ENCODE results near the gene RGL2.
"Not testable (repeated sequence)": the region's sequence is repeated elsewhere in the genome, so short reads cannot be mapped to it uniquely, and the experiment has no call there.

RGL2 gene

DNA sequence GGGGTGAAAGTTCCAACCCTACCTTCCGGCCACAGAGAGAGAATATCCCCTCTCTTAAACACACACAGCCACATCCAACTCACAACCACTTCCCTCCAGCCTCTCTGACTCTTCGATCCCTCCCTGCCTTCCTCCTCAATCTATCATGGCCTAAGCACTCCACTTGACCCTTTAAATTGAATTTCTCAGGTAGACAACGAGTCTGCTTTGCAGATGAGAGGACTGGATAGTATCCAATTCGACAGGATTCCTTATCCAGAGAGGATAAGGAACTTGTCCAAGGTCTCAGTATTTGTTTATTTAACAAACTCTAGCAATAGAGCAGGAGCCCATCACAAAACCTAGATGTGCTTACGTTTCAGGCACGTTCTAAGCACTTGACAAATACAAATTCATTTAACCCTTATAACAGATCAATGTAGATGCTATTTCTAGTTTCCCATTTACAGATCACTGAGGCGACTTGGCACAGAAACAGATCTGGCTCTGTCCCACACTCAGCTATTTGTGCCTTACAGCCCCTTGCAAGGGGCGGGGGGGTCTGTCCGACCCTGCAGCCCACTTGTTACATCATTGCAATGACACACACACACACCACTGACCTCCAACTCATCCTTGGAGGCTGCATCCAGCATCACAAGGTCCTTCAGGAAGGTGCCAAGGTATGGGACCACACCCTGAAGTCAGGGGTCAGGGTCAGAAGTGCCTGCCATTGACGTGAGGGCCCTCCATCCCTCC is 4.5 kb downstream of the RGL2 start:
- DNase-seq = no peak
- Histone ChIP-seq H3K27me3 (replicated peaks; ENCODE audit: control insufficient read depth, insufficient read depth, low read length, poor library complexity, severe bottlenecking) (no peaks in the 10 kb centered on the region), H3K36me3 (ENCODE audit: control insufficient read depth, insufficient read depth, low read length) (peaks cover 24% of the 10 kb centered on the region), H3K27ac (ENCODE audit: insufficient read depth, low read length, poor library complexity, severe bottlenecking) (no peak overlapping the region), H3K9me3 (ENCODE audit: control insufficient read depth, low read length) (no peaks in the 10 kb centered on the region), H3K4me3 (ENCODE audit: insufficient read depth, low read depth, low read length, poor library complexity, severe bottlenecking) (no peak overlapping the region), H3K4me1 (ENCODE audit: control insufficient read depth, insufficient read depth, low read length, poor library complexity, severe bottlenecking) (peaks cover 14% of the 10 kb centered on the region)

DNA sequence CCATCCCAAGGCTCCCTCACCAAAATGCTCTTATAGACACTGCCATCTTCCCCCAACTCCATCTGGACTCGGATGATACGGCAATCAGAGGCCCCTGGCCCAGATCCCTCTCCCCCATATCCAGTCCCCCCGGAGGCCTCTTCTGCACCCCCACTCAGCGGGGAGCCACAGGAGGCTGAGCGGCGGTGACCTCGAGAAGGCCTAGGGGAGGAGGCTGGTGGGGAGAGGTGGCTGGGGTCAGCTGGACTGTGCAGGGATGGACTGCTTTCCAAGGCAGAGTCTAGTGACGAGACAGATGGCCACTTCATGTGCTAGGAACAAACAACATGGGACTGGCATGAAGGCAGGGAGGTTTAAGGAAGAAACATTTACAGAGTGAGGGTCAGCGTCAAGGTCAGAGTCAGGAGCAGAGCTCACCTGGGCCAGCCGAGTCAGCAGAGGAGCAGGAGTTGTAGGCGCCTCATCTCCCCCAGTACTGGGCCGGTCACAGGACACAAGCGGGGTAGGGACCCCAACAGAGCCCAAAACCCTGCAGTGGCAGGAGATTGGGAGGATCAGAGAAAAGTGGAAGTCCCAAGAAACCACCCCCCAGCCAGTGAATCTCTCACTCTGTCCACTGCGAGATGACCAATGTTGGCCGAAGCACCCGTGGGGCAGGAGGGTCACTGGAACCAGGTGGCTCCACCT is 5.6 kb downstream of the RGL2 start:
- Histone ChIP-seq H3K27me3 (replicated peaks; ENCODE audit: control insufficient read depth, insufficient read depth, low read length, poor library complexity, severe bottlenecking) (no peaks in the 10 kb centered on the region), H3K9me3 (ENCODE audit: control insufficient read depth, low read length) (no peaks in the 10 kb centered on the region), H3K4me3 (ENCODE audit: insufficient read depth, low read depth, low read length, poor library complexity, severe bottlenecking) (no peak overlapping the region), H3K4me1 (ENCODE audit: control insufficient read depth, insufficient read depth, low read length, poor library complexity, severe bottlenecking) (peaks cover 14% of the 10 kb centered on the region), H3K36me3 (ENCODE audit: control insufficient read depth, insufficient read depth, low read length) (peaks cover 24% of the 10 kb centered on the region), H3K27ac (ENCODE audit: insufficient read depth, low read length, poor library complexity, severe bottlenecking) (no peak overlapping the region)
- no peak for DNase-seq

DNA sequence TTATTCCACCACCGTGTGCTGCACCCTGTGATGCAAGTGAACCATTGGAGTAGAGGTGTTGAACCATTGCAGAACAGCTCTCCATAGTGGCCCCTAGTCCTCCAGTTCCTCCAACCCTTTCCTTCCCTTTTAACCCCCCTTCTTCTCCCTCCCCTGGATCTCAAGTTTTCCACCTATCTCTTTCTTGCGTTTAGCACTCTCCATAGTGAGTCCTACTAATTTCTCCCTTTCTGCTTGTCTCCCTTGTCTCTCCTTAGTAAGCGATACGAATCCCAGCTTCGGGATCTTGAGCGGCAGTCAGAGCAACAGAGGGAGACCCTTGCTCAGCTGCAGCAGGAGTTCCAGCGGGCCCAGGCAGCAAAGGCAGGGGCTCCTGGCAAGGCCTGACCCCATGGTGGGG is 8.3 kb downstream of the RGL2 start:
- peaks cover 34% of the 10 kb centered on the region for H3K36me3 ChIP-seq (ENCODE audit: control insufficient read depth, insufficient read depth, low read length)
- H3K4me1 ChIP-seq (ENCODE audit: control insufficient read depth, insufficient read depth, low read length, poor library complexity, severe bottlenecking) = peaks cover 8% of the 10 kb centered on the region
- peak overlapping the region; percentile 5 for H3K27ac ChIP-seq (ENCODE audit: insufficient read depth, low read length, poor library complexity, severe bottlenecking)
- no peak overlapping the region for H3K4me3 ChIP-seq (ENCODE audit: insufficient read depth, low read depth, low read length, poor library complexity, severe bottlenecking)
- DNase-seq = no peak
- H3K9me3 ChIP-seq (ENCODE audit: control insufficient read depth, low read length) = no peaks in the 10 kb centered on the region
- no peaks in the 10 kb centered on the region for H3K27me3 ChIP-seq (replicated peaks; ENCODE audit: control insufficient read depth, insufficient read depth, low read length, poor library complexity, severe bottlenecking)

DNA sequence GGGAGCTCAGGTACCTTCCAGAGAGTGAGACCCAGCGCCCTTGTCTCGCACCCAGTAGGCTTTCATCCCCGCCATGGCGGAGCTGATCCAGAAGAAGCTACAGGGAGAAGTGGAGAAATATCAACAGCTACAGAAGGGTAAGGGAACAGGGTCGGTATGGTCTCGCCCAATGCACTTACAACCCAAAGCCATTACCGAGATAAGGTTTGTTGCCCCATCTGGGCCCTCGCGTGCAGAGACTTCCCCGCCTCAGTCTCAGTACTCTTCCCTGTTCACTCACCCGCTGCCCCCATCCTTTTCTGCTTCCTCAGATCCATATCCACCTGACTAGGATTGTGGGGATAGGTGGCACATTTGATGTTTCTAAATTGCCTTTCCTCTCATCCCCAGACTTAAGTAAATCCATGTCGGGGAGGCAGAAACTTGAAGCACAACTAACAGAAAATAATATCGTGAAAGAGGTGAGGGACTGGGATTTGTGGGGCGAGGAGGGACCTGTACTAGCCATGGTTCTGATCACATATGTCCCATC is 8.9 kb downstream of the RGL2 start:
- H3K9me3 ChIP-seq (ENCODE audit: control insufficient read depth, low read length) = no peaks in the 10 kb centered on the region
- H3K27me3 ChIP-seq (replicated peaks; ENCODE audit: control insufficient read depth, insufficient read depth, low read length, poor library complexity, severe bottlenecking) = no peaks in the 10 kb centered on the region
- no peak for DNase-seq
- H3K4me1 ChIP-seq (ENCODE audit: control insufficient read depth, insufficient read depth, low read length, poor library complexity, severe bottlenecking) = peaks cover 8% of the 10 kb centered on the region
- peaks cover 34% of the 10 kb centered on the region for H3K36me3 ChIP-seq (ENCODE audit: control insufficient read depth, insufficient read depth, low read length)
- H3K27ac ChIP-seq (ENCODE audit: insufficient read depth, low read length, poor library complexity, severe bottlenecking) = peak overlapping the region; percentile 81
- H3K4me3 ChIP-seq (ENCODE audit: insufficient read depth, low read depth, low read length, poor library complexity, severe bottlenecking) = peak overlapping the region; percentile 74

DNA sequence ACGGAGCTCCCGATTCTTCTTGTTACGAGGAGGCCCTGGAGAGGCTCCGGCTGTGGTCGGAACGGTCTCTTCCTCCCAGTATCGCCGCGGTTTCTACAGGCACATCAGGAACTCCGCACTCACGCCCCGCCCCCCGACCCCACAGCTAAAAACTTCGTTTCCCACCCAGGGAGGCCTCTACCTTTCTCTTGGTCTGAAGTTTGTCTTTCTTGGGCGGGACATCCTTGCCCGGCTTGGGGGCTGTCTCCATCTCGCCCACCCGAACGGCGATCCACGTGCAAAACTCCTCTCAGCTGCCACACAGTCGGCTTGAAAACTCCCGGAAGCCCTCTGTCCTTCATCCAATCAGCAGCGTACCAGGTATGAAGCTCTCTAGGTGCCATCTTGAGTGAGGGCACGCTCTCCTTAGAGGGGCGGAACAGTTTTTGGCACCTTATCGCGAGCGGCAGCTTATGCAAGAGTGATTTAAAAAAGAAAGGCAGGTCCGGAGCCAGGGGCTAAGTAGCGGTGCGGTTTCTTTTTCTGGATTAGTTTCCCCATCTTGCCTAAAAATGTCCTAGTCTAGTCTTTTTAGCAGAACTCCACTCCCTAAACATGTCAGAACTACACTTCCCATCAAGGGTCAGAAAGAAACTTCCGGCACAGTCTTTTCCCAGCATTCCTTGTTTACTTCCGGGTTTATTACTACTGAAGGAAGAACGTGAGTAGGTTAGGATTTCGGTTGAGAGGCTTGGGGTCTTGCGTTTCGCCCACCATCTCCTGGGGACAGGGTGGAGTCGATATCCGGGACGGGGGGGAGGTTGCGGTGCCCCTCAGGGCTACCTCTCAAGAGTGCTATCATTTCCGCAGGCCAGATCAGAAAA is 9.6 kb downstream of the RGL2 start, which contains the start of the genes PFDN6 and WDR46:
PFDN6 (plus strand) TSS at position 681 of the 863 bp plus-strand sequence. CDS start 256 bp downstream, outside the sequence.
WDR46 (minus strand) TSS at position 319 of the 863 bp plus-strand sequence; CDS start at position 250, 69 bp downstream.
- no peaks in the 10 kb centered on the region for H3K27me3 ChIP-seq (replicated peaks; ENCODE audit: control insufficient read depth, insufficient read depth, low read length, poor library complexity, severe bottlenecking)
- DNase-seq = peak; percentile 59 to 78 (median 77)
- peak within 1 kb of the TSS; percentile 81 for H3K27ac ChIP-seq (ENCODE audit: insufficient read depth, low read length, poor library complexity, severe bottlenecking)
- no peaks in the 10 kb centered on the region for H3K9me3 ChIP-seq (ENCODE audit: control insufficient read depth, low read length)
- H3K36me3 ChIP-seq (ENCODE audit: control insufficient read depth, insufficient read depth, low read length) = peaks cover 41% of the 10 kb centered on the region
- peaks cover 8% of the 10 kb centered on the region for H3K4me1 ChIP-seq (ENCODE audit: control insufficient read depth, insufficient read depth, low read length, poor library complexity, severe bottlenecking)
- H3K4me3 ChIP-seq (ENCODE audit: insufficient read depth, low read depth, low read length, poor library complexity, severe bottlenecking) = peak within 1 kb of the TSS; percentile 74

DNA sequence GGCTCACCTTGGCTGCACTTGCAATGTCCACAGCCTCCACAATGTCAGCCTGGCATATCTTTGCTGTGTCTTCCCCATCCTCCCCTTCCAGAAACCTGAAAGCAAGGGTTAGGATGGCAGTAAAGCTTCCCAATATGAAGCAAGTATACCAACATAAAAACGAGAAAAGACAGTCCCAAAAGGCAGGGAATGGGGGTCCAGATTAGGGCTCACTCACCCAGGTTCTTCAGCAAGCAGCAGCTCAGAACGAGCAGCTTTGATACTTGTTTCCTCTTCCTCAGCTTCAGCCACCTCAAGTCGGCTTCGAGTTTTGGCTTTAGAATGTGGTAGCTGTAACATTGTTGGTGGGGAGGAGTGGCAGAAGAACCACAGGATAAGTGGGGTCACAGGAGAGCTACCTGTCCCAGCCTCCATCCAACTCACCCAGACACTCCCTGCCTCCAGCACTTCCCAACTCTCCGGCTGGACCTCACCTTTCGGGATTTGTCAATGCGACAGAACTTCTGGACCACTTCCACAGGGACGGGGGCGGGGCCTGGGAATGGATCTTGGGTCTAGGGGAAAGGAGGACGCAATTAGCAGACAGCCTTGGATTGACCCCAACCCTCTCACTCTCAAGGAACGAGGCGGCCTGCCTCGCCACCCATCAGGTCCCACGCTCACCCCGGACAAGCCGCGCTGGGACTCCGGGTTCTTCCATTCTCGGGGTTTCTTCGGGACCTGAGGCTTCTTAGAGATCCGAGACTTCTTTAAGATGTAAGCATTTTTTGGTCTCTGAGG is 10.4 kb downstream of the RGL2 start:
- Histone ChIP-seq H3K4me1 (ENCODE audit: control insufficient read depth, insufficient read depth, low read length, poor library complexity, severe bottlenecking) (peaks cover 8% of the 10 kb centered on the region), H3K36me3 (ENCODE audit: control insufficient read depth, insufficient read depth, low read length) (peaks cover 44% of the 10 kb centered on the region), H3K9me3 (ENCODE audit: control insufficient read depth, low read length) (no peaks in the 10 kb centered on the region), H3K4me3 (ENCODE audit: insufficient read depth, low read depth, low read length, poor library complexity, severe bottlenecking) (peak overlapping the region; percentile 74), H3K27ac (ENCODE audit: insufficient read depth, low read length, poor library complexity, severe bottlenecking) (peak overlapping the region; percentile 81), H3K27me3 (replicated peaks; ENCODE audit: control insufficient read depth, insufficient read depth, low read length, poor library complexity, severe bottlenecking) (no peaks in the 10 kb centered on the region)
- no peak for DNase-seq

DNA sequence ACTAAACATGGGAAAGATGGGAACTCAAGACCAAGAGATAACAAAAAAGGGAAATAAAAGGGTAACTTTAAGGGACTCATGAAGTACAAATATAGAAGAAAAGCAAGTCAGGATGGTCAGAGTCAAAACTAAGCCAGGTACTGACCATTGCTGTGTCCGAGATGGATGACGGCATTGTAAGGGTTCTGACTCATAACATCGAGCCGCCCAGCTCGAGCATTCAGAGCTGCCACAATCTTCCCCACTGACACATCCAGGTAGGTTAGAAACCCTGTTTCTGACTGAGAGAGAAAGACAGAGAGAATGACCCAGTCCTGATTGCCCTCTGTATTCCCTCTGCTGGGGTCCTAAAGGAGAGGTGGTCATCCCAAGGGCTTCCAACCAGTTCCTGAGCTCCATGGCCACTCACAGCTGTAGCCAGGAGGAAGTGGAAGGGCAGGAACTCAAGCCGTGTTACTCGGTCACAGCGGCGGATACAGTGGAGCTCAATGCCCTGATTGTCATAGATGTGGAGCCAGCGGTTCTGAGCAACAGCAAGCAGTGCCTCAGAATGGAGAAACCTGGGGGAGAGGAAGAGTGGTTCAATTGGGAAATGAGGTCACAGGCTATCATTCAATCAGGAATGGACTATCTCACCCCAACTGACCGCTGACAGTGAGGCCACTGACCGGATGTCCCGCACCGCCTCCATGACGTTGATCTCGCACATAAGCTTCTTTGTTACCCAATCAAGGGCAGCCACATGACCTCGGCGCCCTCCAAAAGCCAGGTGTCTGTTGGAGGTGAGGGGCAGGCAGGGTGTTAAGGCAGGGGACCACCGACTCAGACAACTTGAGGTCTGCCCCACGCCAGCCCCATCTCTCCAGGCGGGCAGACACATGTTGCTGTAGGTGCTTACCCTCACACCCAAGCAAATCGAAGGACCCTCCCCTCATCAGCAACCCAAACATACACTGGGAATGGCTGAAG is 11.5 kb downstream of the RGL2 start:
- Histone ChIP-seq H3K27me3 (replicated peaks; ENCODE audit: control insufficient read depth, insufficient read depth, low read length, poor library complexity, severe bottlenecking) (no peaks in the 10 kb centered on the region), H3K4me3 (ENCODE audit: insufficient read depth, low read depth, low read length, poor library complexity, severe bottlenecking) (no peak overlapping the region), H3K27ac (ENCODE audit: insufficient read depth, low read length, poor library complexity, severe bottlenecking) (no peak overlapping the region), H3K4me1 (ENCODE audit: control insufficient read depth, insufficient read depth, low read length, poor library complexity, severe bottlenecking) (peaks cover 8% of the 10 kb centered on the region), H3K9me3 (ENCODE audit: control insufficient read depth, low read length) (no peaks in the 10 kb centered on the region), H3K36me3 (ENCODE audit: control insufficient read depth, insufficient read depth, low read length) (peaks cover 39% of the 10 kb centered on the region)
- no peak for DNase-seq

DNA sequence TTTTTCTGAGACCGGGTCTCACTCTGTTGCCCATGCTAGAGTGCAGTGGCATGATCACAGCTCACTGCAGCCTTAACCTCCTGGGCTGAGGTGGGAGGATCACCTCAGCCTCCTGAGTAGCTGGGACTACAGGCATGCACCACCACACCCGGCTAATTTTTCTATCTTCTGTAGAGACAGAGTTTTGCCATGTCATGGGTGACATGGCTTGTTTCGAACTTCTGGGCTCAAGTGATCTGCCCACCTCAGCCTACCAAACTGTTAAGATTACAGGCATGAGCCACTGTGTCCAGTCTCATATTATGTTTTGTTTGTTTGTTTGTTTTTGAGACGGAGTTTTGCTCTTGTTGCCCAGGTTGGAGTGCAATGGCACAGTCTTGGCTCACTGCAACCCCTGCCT is 13.5 kb downstream of the RGL2 start:
- DNase-seq; H3K27ac ChIP-seq (ENCODE audit: insufficient read depth, low read length, poor library complexity, severe bottlenecking); H3K9me3 ChIP-seq (ENCODE audit: control insufficient read depth, low read length); H3K4me3 ChIP-seq (ENCODE audit: insufficient read depth, low read depth, low read length, poor library complexity, severe bottlenecking); H3K27me3 ChIP-seq (replicated peaks; ENCODE audit: control insufficient read depth, insufficient read depth, low read length, poor library complexity, severe bottlenecking); H3K4me1 ChIP-seq (ENCODE audit: control insufficient read depth, insufficient read depth, low read length, poor library complexity, severe bottlenecking): not testable (repeated sequence)
- peaks cover 35% of the 10 kb centered on the region for H3K36me3 ChIP-seq (ENCODE audit: control insufficient read depth, insufficient read depth, low read length)

All from effector memory CD4-positive, alpha-beta T cell (primary cell).